Astrocyte of the cerebellum (primary cell): Measurements from ENCODE around the gene TMEM150A.

Experiments used
- DNase-seq: peaks from one replicate; pipeline ENCODE4 v3.0.0-alpha.2; 2011; ENCODE audit warnings: low read depth
- H3K4me3 ChIP-seq: 2 replicates; pipeline ENCODE4 v1.5.1; 2011; ENCODE audit warnings: mild to moderate bottlenecking, low read depth, low read length, moderate library complexity
- in situ Hi-C: cut with HindIII; loops from 2 replicates; pipeline ENCODE4 v1.10.0; 2017; ENCODE audit warnings: low sequenced_read_pairs
- TF ChIP-seq, protein P1 (sequence below): IDR thresholded peaks from 2 replicates; pipeline ENCODE4 v1.5.1; 2012; ENCODE audit warnings: low read length, low read depth, moderate library complexity, mild to moderate bottlenecking; ENCODE audit errors: missing control alignments

The TMEM150A gene

DNA sequence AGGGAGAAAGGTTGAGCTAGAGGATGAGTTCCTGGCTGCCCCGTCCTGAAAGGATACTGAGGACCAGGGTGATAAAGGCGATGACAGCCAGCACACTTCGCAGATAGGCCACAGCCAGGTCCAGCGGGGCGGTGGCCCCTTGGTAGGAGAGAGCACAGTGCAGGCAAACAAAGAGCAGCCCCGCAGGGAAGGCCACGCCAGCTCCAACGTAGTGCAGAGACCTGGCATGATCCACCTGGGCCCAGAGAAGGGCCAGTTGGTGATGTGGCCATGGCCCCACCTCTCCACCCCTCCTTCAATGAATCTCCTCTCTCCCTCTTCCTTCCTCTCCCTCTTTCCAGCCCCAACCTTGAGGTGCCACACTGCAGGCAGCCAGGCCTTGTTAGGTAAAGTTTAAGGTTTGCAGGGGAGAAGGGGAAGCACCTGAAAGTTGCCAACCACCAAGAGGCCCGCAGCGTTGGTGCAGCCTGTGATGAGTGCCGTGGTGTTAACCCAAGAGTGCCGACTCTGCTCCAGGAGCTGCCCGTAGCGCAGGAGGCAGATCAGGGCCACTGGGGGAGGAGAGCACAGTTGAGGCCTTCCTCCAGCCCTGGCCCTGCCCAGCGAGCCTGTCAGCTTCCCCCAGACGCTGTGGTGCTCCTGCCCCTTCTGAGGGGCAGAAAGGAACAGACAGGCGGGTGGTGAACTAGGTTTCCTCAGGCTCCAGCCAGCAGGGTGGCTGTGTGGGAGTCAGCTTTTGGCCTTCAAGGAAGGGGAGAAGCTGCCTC, 2.8 kb downstream of the TMEM150A start:
- in situ Hi-C loops: loop anchor here (5.0 kb wide), 1 partner anchor 108 kb away; no protein-coding TSS in a partner anchor
- TF ChIP-seq, protein P1, sequence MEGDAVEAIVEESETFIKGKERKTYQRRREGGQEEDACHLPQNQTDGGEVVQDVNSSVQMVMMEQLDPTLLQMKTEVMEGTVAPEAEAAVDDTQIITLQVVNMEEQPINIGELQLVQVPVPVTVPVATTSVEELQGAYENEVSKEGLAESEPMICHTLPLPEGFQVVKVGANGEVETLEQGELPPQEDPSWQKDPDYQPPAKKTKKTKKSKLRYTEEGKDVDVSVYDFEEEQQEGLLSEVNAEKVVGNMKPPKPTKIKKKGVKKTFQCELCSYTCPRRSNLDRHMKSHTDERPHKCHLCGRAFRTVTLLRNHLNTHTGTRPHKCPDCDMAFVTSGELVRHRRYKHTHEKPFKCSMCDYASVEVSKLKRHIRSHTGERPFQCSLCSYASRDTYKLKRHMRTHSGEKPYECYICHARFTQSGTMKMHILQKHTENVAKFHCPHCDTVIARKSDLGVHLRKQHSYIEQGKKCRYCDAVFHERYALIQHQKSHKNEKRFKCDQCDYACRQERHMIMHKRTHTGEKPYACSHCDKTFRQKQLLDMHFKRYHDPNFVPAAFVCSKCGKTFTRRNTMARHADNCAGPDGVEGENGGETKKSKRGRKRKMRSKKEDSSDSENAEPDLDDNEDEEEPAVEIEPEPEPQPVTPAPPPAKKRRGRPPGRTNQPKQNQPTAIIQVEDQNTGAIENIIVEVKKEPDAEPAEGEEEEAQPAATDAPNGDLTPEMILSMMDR: no peak

DNA sequence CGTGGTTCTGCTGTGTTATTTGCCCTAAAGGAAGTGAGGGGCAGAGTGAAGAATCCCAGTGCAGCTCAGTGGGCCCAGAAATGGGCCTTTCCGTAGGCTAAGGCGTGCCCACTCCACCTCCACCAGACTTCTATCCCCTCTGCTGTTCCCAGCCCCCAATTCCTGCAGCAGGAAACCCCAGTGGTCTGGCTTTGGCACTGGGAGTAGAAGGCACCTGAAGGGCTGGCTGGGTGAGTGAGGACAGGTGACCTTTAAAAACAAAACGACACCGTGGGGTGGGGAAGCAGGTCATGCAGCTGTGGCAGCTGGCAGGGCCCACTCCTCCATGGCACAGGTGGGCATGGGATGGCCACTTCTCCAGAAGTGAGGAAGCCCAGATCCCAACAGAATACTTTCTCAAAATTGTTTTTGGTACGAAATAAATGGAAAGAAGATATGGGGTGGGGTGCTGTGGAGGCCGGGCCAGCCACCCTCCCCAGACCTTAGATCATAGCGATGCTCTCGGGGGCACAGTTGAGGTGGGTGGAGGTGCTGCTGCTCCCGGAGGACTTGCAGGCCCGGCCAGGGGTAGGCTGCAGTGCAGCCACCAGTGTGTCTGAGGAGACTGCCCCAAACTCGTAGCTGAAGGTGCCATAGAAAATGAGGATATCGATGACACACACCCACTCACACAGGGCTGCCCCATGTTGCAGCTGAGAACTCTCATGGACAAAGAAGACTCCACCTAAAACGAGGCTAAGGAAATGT, 3.7 kb downstream of the TMEM150A start:
- in situ Hi-C loops: no loop called here
- DNase-seq: no peak
- no peak overlapping the region for H3K4me3 ChIP-seq
- TF ChIP-seq, protein P1: no peak

More for the DNA sequence above, 2.8 kb downstream of the TMEM150A start:
- no peak overlapping the region for H3K4me3 ChIP-seq
- DNase-seq: no peak

DNA sequence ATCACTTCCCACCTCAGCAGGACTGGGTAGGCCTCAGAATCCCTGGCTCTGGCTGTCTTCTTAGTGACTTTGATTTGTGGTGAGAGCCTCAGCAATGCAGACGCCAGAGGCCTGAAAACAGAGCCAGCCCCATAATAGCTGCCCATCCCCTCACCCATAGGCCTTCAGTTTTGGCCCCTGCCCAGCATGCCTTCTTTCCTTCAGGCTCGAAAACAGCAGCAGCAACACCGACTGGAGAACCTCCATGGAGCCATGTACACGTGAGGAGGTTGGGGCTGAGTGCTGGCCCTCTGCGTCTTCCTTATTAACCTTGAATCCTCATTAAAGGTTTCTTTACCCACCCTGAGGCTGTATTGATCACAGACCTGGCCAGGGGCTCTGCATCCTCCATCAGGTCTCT, 5.3 kb downstream of the TMEM150A start:
- in situ Hi-C loops: no loop called here

DNA sequence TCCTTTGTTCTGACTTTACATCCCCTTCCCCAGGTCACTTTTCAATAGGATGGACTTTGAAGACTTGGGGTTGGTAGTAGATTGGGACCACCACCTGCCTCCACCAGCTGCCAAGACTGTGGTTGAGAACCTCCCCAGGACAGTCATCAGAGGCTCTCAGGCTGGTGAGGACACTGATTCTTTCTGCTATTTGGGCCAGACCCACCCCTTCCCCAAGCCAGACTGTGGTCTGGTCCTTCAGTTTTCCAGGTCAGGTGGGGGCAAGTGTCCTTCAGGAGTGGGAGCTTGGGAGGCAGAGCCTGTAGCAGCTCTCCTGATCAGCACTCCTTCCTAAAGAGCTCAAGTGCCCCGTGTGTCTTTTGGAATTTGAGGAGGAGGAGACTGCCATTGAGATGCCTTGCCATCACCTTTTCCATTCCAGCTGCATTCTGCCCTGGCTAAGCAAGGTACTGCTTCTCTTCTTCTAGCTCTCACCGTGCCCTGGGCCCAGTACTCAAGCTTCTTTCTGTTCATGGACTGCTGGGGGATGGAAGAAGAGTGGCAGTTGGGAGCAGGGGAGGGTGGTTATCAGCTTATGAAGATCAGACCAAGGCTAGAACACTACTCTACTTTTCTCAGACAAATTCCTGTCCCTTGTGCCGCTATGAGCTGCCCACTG, 5.9 kb downstream of the TMEM150A start:
- in situ Hi-C loops: no loop called here
- TF ChIP-seq, protein P1: no peak
- peak overlapping the region; percentile 86 for H3K4me3 ChIP-seq
- no peak for DNase-seq

More for the DNA sequence above, 5.3 kb downstream of the TMEM150A start:
- TF ChIP-seq, protein P1: no peak
- no peak overlapping the region for H3K4me3 ChIP-seq
- no peak for DNase-seq

DNA sequence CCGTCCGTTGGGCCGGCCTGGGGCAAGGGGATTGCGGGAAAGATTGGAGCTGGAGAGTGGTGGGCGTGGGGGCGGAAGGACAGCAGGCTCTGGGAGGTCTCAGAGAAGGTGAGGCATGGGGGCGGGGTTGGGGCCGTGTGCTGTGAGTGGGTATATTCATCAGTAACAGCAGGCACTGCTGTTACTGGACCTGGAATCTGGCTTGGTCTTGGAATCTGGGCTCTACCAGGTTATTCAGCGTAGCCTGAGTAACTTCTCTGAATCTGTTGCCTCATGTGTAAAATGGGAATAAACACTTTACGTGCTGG, 6.5 kb downstream of the TMEM150A start:
- in situ Hi-C loops: no loop called here
- DNase-seq: no peak
- H3K4me3 ChIP-seq: peak overlapping the region; percentile 86
- TF ChIP-seq, protein P1: no peak

DNA sequence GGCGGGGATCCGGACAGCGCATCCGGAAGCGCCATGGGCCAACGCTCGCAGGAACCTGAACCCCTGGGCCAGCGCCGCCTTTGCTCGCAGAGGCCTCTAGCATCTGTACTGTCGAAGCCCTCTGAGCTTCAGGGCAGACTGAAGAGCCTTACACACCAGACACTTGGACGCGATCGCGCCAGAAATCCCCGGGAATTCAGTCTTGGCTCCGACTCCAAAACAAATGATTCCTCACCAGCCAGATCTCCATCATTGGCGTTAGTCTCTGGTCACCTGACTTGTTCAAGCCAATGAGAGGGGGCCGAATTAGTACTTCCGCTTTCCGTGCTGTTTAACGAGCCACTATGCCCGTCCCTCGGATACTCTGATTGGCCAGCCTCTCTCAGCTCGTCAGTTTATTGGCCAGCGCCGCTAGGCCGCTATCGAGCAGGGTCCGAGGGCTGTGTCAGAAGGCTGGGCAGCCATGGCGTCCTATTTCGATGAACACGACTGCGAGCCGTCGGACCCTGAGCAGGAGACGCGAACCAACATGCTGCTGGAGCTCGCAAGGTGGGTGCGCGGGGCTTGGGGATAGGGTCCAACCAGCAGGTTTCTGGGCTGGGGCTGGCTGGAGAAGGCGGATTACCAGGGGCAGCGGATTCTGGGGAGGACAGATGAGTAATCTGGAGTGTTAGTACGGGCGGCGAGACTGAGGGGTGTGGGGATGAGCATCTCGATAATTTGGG, 7.0 kb downstream of the TMEM150A start, which contains the start of gene RNF181:
RNF181 (plus strand) TSS at position 445 of the 725 bp plus-strand sequence; CDS start at position 464, 19 bp downstream.
- H3K4me3 ChIP-seq: peak within 1 kb of the TSS; percentile 86
- DNase-seq: peak; percentile 99
- TF ChIP-seq, protein P1: no peak
- in situ Hi-C loops: no loop called here
